Fibroblast of lung (primary cell): ENCODE results near the gene DDX27.

Source experiments
- CTCF ChIP-seq, 2 donors: IDR thresholded peaks in 1 of 2; conservative IDR thresholded peaks in 1 of 2; 1 replicate in 1 of 2; 2 replicates in 1 of 2; pipeline ENCODE4 v1.5.1; 2011 to 2012; ENCODE audit warnings: low read length in 2 of 2, control low read depth in 1 of 2, inconsistent platforms in 1 of 2, low read depth in 1 of 2, mild to moderate bottlenecking in 1 of 2
- EZH2 ChIP-seq: IDR thresholded peaks from 2 replicates; pipeline ENCODE4 v1.5.1; 2012; ENCODE audit warnings: low read length, control low read depth, mild to moderate bottlenecking; ENCODE audit errors: missing control alignments

GRCh38 chr20:49225896-49226295, 6.7 kb downstream of the DDX27 start:
- TF ChIP-seq CTCF (conservative IDR thresholded peaks at IDR 0.05 in 1 of 2, IDR thresholded peaks at IDR 0.05 in 1 of 2; ENCODE audit: low read depth in 1 of 2, low read length in 2 of 2): no peak
- no peak for TF ChIP-seq EZH2
